OCI-LY1 (cell line): ENCODE results near the gene PRKCI.

Experiments used
- CTCF ChIP-seq: fragments of 200-600 bp; sonication (generic), shearing (Covaris generic); IDR thresholded peaks from 2 replicates; pipeline ENCODE4 v1.5.1; 2017; ENCODE audit warnings: mild to moderate bottlenecking, antibody characterized with exemption, low read length, moderate library complexity, mixed read lengths
- EZH2 ChIP-seq: fragments of 200-600 bp; sonication (generic), shearing (Covaris generic); IDR thresholded peaks from 2 replicates; pipeline ENCODE4 v1.8.0; 2017; ENCODE audit warnings: borderline replicate concordance, mixed run types, mild to moderate bottlenecking, antibody characterized with exemption, low read length, moderate library complexity, mixed read lengths

GRCh38 chr3:170278627-170279026, 56.4 kb downstream of the PRKCI start:
- TF ChIP-seq CTCF (no peak), EZH2 (no peak)
